GM23338 (cell line): ENCODE results near the gene OLIG3. TPM values are rescaled to one million over a fixed set of nuclear protein-coding genes. Genes with fewer than 3 reads are reported as not detected.
A peak's percentile ranks its signal among the peaks of the same experiment; 100 is the strongest.

ENCODE experiments used
- ATAC-seq: fragments of 200-7000 bp; cut with Tn5 transposase; 3 replicates; pipeline ENCODE4 v1.9.1; 2020
- DNase-seq: peaks from one replicate; pipeline ENCODE4 v3.0.0-alpha.2; 2015; ENCODE audit warnings: low spot score
- H2AFZ ChIP-seq: fragments of 200-600 bp; sonication (generic); 2 replicates; pipeline ENCODE4 v1.8.0; 2016; ENCODE audit warnings: antibody characterized with exemption, mild to moderate bottlenecking, moderate library complexity
- H3F3A ChIP-seq: fragments of 200-600 bp; sonication (generic); replicated peaks from 2 replicates; pipeline ENCODE4 v1.8.0; 2017; ENCODE audit warnings: antibody characterized with exemption, mixed run types, low read depth
- H3K27ac ChIP-seq: fragments of 200-600 bp; sonication (generic); 2 replicates; pipeline ENCODE4 v1.6.1; 2016; ENCODE audit warnings: low read depth
- H3K27me3 ChIP-seq: fragments of 200-600 bp; sonication (generic); 2 replicates; pipeline ENCODE4 v1.8.0; 2016; ENCODE audit warnings: mild to moderate bottlenecking, mixed run types, moderate library complexity; ENCODE audit not compliant: insufficient read depth
- H3K36me3 ChIP-seq: fragments of 200-600 bp; sonication (generic); 2 replicates; pipeline ENCODE4 v1.8.0; 2016; ENCODE audit warnings: mild to moderate bottlenecking; ENCODE audit not compliant: insufficient read depth
- H3K4me1 ChIP-seq: fragments of 200-600 bp; sonication (generic); 2 replicates; pipeline ENCODE4 v1.8.0; 2016; ENCODE audit warnings: mild to moderate bottlenecking, moderate library complexity; ENCODE audit not compliant: insufficient read depth
- H3K4me2 ChIP-seq: fragments of 200-600 bp; sonication (generic); 2 replicates; pipeline ENCODE4 v1.7.1; 2017; ENCODE audit warnings: mixed run types
- H3K4me3 ChIP-seq: fragments of 200-600 bp; sonication (generic); 2 replicates; pipeline ENCODE4 v1.6.1; 2016; ENCODE audit warnings: mixed run types
- H3K79me2 ChIP-seq: fragments of 200-600 bp; sonication (generic); replicated peaks from 2 replicates; pipeline ENCODE4 v1.8.0; 2017; ENCODE audit warnings: mild to moderate bottlenecking; ENCODE audit not compliant: insufficient read depth
- H3K9me2 ChIP-seq: fragments of 200-600 bp; sonication (generic); 2 replicates; pipeline ENCODE4 v1.8.0; 2017; ENCODE audit not compliant: insufficient read depth
- H4K20me1 ChIP-seq: fragments of 200-600 bp; sonication (generic); replicated peaks from 2 replicates; pipeline ENCODE4 v1.8.0; 2017; ENCODE audit warnings: mild to moderate bottlenecking; ENCODE audit not compliant: insufficient read depth
- H3K27ac Mint-ChIP-seq: 2 replicates; pipeline ENCODE4 v1.8.0; 2020; ENCODE audit warnings: inconsistent platforms, mild to moderate bottlenecking, moderate library complexity, mixed read lengths
- H3K27me3 Mint-ChIP-seq: 3 replicates; pipeline ENCODE4 v1.8.0; 2022; ENCODE audit warnings: low read depth, mild to moderate bottlenecking, moderate library complexity, mixed read lengths, inconsistent platforms; ENCODE audit not compliant: insufficient read depth, poor library complexity
- H3K36me3 Mint-ChIP-seq: 3 replicates; pipeline ENCODE4 v1.8.0; 2021; ENCODE audit warnings: low read depth, mild to moderate bottlenecking, inconsistent platforms, moderate library complexity, mixed read lengths
- H3K4me1 Mint-ChIP-seq: 3 replicates; pipeline ENCODE4 v1.8.0; 2020; ENCODE audit warnings: mild to moderate bottlenecking, inconsistent platforms, mixed read lengths
- H3K4me3 Mint-ChIP-seq: 3 replicates; pipeline ENCODE4 v1.8.0; 2021; ENCODE audit warnings: moderate library complexity, mild to moderate bottlenecking, inconsistent platforms, mixed read lengths
- H3K9me3 Mint-ChIP-seq: 3 replicates; pipeline ENCODE4 v1.8.0; 2020; ENCODE audit warnings: moderate library complexity, mild to moderate bottlenecking, inconsistent platforms, mixed read lengths
- CTCF ChIP-seq, 2 experiments: fragments of 200-600 bp in 1 of 2; sonication (generic) in 1 of 2; conservative IDR thresholded peaks; 2 replicates each; pipeline versions ENCODE4 v1.5.1 to v1.6.1; 2016 to 2017; ENCODE audit warnings: antibody characterized with exemption in 2 of 2, low read depth in 2 of 2, mild to moderate bottlenecking in 2 of 2, moderate library complexity in 1 of 2
- EZH2 ChIP-seq: fragments of 200-600 bp; sonication (generic); IDR thresholded peaks from one replicate; pipeline ENCODE4 v1.8.0; 2017; ENCODE audit warnings: antibody characterized with exemption, mild to moderate bottlenecking, low read depth; ENCODE audit not compliant: unreplicated experiment
- EZH2phosphoT487 ChIP-seq: fragments of 200-600 bp; sonication (generic); IDR thresholded peaks from one replicate; pipeline ENCODE4 v1.8.1; 2018; ENCODE audit warnings: antibody characterized with exemption; ENCODE audit not compliant: unreplicated experiment
- JUNB ChIP-seq: IDR thresholded peaks from one replicate; pipeline ENCODE4 v1.6.1; 2016; ENCODE audit warnings: antibody characterized with exemption; ENCODE audit not compliant: unreplicated experiment
- NANOG ChIP-seq: IDR thresholded peaks from 2 replicates; pipeline ENCODE4 v1.6.1; 2016; ENCODE audit warnings: antibody characterized with exemption, borderline replicate concordance
- POLR2AphosphoS5 ChIP-seq: IDR thresholded peaks from 2 replicates; pipeline ENCODE4 v1.6.1; 2016; ENCODE audit warnings: antibody characterized with exemption, low read depth
- STAT1 ChIP-seq: IDR thresholded peaks from one replicate; pipeline ENCODE4 v1.6.1; 2016; ENCODE audit warnings: antibody characterized with exemption; ENCODE audit not compliant: unreplicated experiment
- ZNF114 ChIP-seq: fragments of 250-450 bp; sonication (Bioruptor Pico); IDR thresholded peaks from 2 replicates; pipeline ENCODE4 v1.5.0; 2020; ENCODE audit warnings: mild to moderate bottlenecking, moderate library complexity
- ZNF462 ChIP-seq: fragments of 250-450 bp; sonication (Bioruptor Pico); IDR thresholded peaks from 2 replicates; pipeline ENCODE4 v1.5.0; 2020; ENCODE audit warnings: mild to moderate bottlenecking, moderate library complexity
- polyA plus RNA-seq: library from polyadenylated mRNA; unstranded; fragments of >200 nt; fragmentation: Nextera tagmentation; extraction: Ambion mirVana; gene quantifications from 2 replicates; pipeline ENCODE4 v1.2.1, GENCODE V29; 2016
- total RNA-seq: library from RNA; depleted of rRNA; stranded (reverse); fragments of >200 nt; shearing (Covaris generic); gene quantifications from 2 replicates; pipeline ENCODE4 v1.2.3, GENCODE V29; 2014

Gene OLIG3
- total and polyA plus RNA-seq, 2 experiments from 2014 or later: 0.10 to 1.1 TPM

- Histone ChIP-seq H3K4me1 (peaks cover 58% of the 10 kb centered on the region), H2AFZ (no peak overlapping the region), H3K27me3 (no peaks in the 10 kb centered on the region), H3K4me3 (peak overlapping the region; percentile 25), H3F3A (no peaks in the 10 kb centered on the region), H3K9me2 (peaks cover 11% of the 10 kb centered on the region), H3K79me2 (no peaks in the 10 kb centered on the region), H3K27ac (no peak overlapping the region; the same call in 1 of the 2 replicates), H3K36me3 (no peaks in the 10 kb centered on the region), H3K4me2 (peak overlapping the region; percentile 32), H4K20me1 (no peaks in the 10 kb centered on the region)
- no peak for TF ChIP-seq STAT1
- TF ChIP-seq EZH2phosphoT487: no peak
- no peak for TF ChIP-seq ZNF462 (CRISPR knock-in tag)
- no peak for TF ChIP-seq EZH2
- Mint-ChIP-seq H3K9me3 (no peaks in the 10 kb centered on the region), H3K4me1 (peaks cover 57% of the 10 kb centered on the region), H3K4me3 (peak overlapping the region; percentile 13; the same call in 1 of the 3 replicates), H3K27me3 (no peaks in the 10 kb centered on the region), H3K27ac (peak overlapping the region; percentile 80; the same call in 1 of the 2 replicates), H3K36me3 (no peaks in the 10 kb centered on the region)
- DNase-seq (peak; percentile 36), ATAC-seq (peak; percentile 73)
These were observed 48.9 kb upstream of the OLIG3 start for GRCh38 chr6:137543114-137543513.

- H3K4me1 Mint-ChIP-seq: peaks cover 53% of the 10 kb centered on the region
- peak overlapping the region; percentile 37 for H3K27ac Mint-ChIP-seq
These were observed 48.5 kb upstream of the OLIG3 start for GRCh38 chr6:137542713-137543112.

More at GRCh38 chr6:137542713-137543112, 48.5 kb upstream of the OLIG3 start:
- no peak for DNase-seq
- peak overlapping the region; percentile 41; the same call in 2 of the 3 replicates for H3K4me3 Mint-ChIP-seq
- H3K4me3 ChIP-seq: peak overlapping the region; percentile 25
- H2AFZ ChIP-seq: no peak overlapping the region
- H3K27me3 ChIP-seq: no peaks in the 10 kb centered on the region
- H3K27ac ChIP-seq: no peak overlapping the region; the same call in 1 of the 2 replicates
- no peaks in the 10 kb centered on the region for H3K36me3 Mint-ChIP-seq
- peaks cover 11% of the 10 kb centered on the region for H3K9me2 ChIP-seq
- H3K27me3 Mint-ChIP-seq: no peaks in the 10 kb centered on the region
- no peak for TF ChIP-seq POLR2AphosphoS5
- no peak for TF ChIP-seq ZNF114
- no peak for TF ChIP-seq JUNB
- no peak for TF ChIP-seq STAT1
- TF ChIP-seq NANOG: no peak
- TF ChIP-seq CTCF (conservative IDR thresholded peaks at IDR 0.05; ENCODE audit: low read depth in 2 of 2): no peak
- peaks cover 54% of the 10 kb centered on the region for H3K4me1 ChIP-seq
- H3K9me3 Mint-ChIP-seq: no peaks in the 10 kb centered on the region
- peak overlapping the region; percentile 32 for H3K4me2 ChIP-seq
- no peak for ATAC-seq
- H3K36me3 ChIP-seq: no peaks in the 10 kb centered on the region
- H3K79me2 ChIP-seq: no peaks in the 10 kb centered on the region
- no peaks in the 10 kb centered on the region for H4K20me1 ChIP-seq
- no peaks in the 10 kb centered on the region for H3F3A ChIP-seq
